ENCODE measurements around the gene SEMA6A. TPM values are rescaled to one million over a fixed set of nuclear protein-coding genes. Genes with fewer than 3 reads are reported as not detected.

SEMA6A gene
- total RNA-seq, 2 donors from 2014 or later = 79.6 to 328 TPM

- no peak for DNase-seq
- Mint-ChIP-seq H3K27me3 (ENCODE audit: insufficient read depth) (no peaks in the 10 kb centered on the region), H3K4me1 (peaks cover 75% of the 10 kb centered on the region), H3K27ac (no peak overlapping the region), H3K9me3 (no peaks in the 10 kb centered on the region), H3K36me3 (ENCODE audit: low read depth) (peaks cover 4% of the 10 kb centered on the region), H3K4me3 (peak overlapping the region; percentile 25)
- H3K27me3 ChIP-seq (ENCODE audit: control insufficient read depth, insufficient read depth, low read length, poor library complexity, severe bottlenecking) = no peaks in the 10 kb centered on the region
- H3K9ac ChIP-seq (ENCODE audit: extremely low read depth, low read length, poor library complexity, severe bottlenecking) = no peak overlapping the region
- no peaks in the 10 kb centered on the region for H3K36me3 ChIP-seq (ENCODE audit: control insufficient read depth, insufficient read depth, low read length)
- no peaks in the 10 kb centered on the region for H3K9me3 ChIP-seq (ENCODE audit: control insufficient read depth, low read length)
- H3K27ac ChIP-seq (ENCODE audit: low read depth, low read length) = no peak overlapping the region
- TF ChIP-seq CTCF (conservative IDR thresholded peaks at IDR 0.05) = no peak
- no peak overlapping the region for H3K4me3 ChIP-seq (ENCODE audit: low read length)
- WGBS, 2 experiments (ENCODE audit: insufficient coverage in 1 of 2, insufficient read length in 1 of 2) = 67 to 84% methylated on average over 1 to 3 of the region's 3 CpGs
- peaks cover 35% of the 10 kb centered on the region for H3K4me1 ChIP-seq (ENCODE audit: control insufficient read depth, insufficient read depth, low read length)
These were observed 13.0 kb downstream of the SEMA6A start for GRCh38 chr5:116561658-116562057.

GRCh38 chr5:116559673-116560164, 14.9 kb downstream of the SEMA6A start:
- H3K27me3 ChIP-seq (ENCODE audit: control insufficient read depth, insufficient read depth, low read length, poor library complexity, severe bottlenecking) = no peaks in the 10 kb centered on the region
- no peak overlapping the region for H3K4me3 ChIP-seq (ENCODE audit: low read length)
- H3K27ac Mint-ChIP-seq = peak overlapping the region; percentile 92
- peak overlapping the region; percentile 42 for H3K27ac ChIP-seq (ENCODE audit: low read depth, low read length)
- H3K4me1 Mint-ChIP-seq = peaks cover 73% of the 10 kb centered on the region
- no peaks in the 10 kb centered on the region for H3K27me3 Mint-ChIP-seq (ENCODE audit: insufficient read depth)
- 48 to 55% methylated on average over 4 of the region's 4 CpGs for WGBS, 2 experiments (ENCODE audit: insufficient coverage in 1 of 2, insufficient read length in 1 of 2)
- no peak overlapping the region for H3K9ac ChIP-seq (ENCODE audit: extremely low read depth, low read length, poor library complexity, severe bottlenecking)
- peak overlapping the region; percentile 27 for H3K4me3 Mint-ChIP-seq
- no peak for TF ChIP-seq CTCF (conservative IDR thresholded peaks at IDR 0.05)
- H3K36me3 ChIP-seq (ENCODE audit: control insufficient read depth, insufficient read depth, low read length) = no peaks in the 10 kb centered on the region
- H3K9me3 ChIP-seq (ENCODE audit: control insufficient read depth, low read length) = no peaks in the 10 kb centered on the region
- no peaks in the 10 kb centered on the region for H3K9me3 Mint-ChIP-seq
- H3K36me3 Mint-ChIP-seq (ENCODE audit: low read depth) = peaks cover 4% of the 10 kb centered on the region
- H3K4me1 ChIP-seq (ENCODE audit: control insufficient read depth, insufficient read depth, low read length) = peaks cover 26% of the 10 kb centered on the region
- DNase-seq = peak; percentile 83

- no peaks in the 10 kb centered on the region for H3K27me3 Mint-ChIP-seq (ENCODE audit: insufficient read depth)
- H3K4me3 Mint-ChIP-seq = peak overlapping the region; percentile 27
- H3K4me3 ChIP-seq (ENCODE audit: low read length) = no peak overlapping the region
- no peaks in the 10 kb centered on the region for H3K27me3 ChIP-seq (ENCODE audit: control insufficient read depth, insufficient read depth, low read length, poor library complexity, severe bottlenecking)
- whole genome bisulfite sequencing, 2 experiments (ENCODE audit: insufficient coverage in 1 of 2, insufficient read length in 1 of 2) = 71 to 81% methylated on average over 6 to 15 of the region's 16 CpGs
- TF ChIP-seq CTCF (conservative IDR thresholded peaks at IDR 0.05) = no peak
- peaks cover 73% of the 10 kb centered on the region for H3K4me1 Mint-ChIP-seq
- no peak overlapping the region for H3K27ac ChIP-seq (ENCODE audit: low read depth, low read length)
- H3K9me3 Mint-ChIP-seq = no peaks in the 10 kb centered on the region
- peaks cover 4% of the 10 kb centered on the region for H3K36me3 Mint-ChIP-seq (ENCODE audit: low read depth)
- H3K27ac Mint-ChIP-seq = peak overlapping the region; percentile 92
- no peaks in the 10 kb centered on the region for H3K9me3 ChIP-seq (ENCODE audit: control insufficient read depth, low read length)
- peak; percentile 89 for DNase-seq
- no peaks in the 10 kb centered on the region for H3K36me3 ChIP-seq (ENCODE audit: control insufficient read depth, insufficient read depth, low read length)
- no peak overlapping the region for H3K9ac ChIP-seq (ENCODE audit: extremely low read depth, low read length, poor library complexity, severe bottlenecking)
- peaks cover 31% of the 10 kb centered on the region for H3K4me1 ChIP-seq (ENCODE audit: control insufficient read depth, insufficient read depth, low read length)
These were observed 15.4 kb downstream of the SEMA6A start for GRCh38 chr5:116559239-116559638.
